Prostate gland (tissue), 2 donors: Measurements from ENCODE around the gene IRAG1. TPM values are rescaled to one million over a fixed set of nuclear protein-coding genes. Genes with fewer than 3 reads are reported as not detected.

Source experiments
- DNase-seq: peaks from one replicate; pipeline ENCODE4 v3.0.0-alpha.2; 2019; ENCODE audit warnings: low spot score
- H3K27ac ChIP-seq, 2 donors: fragments of 200-600 bp; sonication (generic); 2 replicates each; pipeline ENCODE4 v1.5.1; 2017 to 2019
- H3K27me3 ChIP-seq: fragments of 200-600 bp; sonication (generic); replicated peaks from 2 replicates; pipeline ENCODE4 v1.5.1; 2019; ENCODE audit not compliant: insufficient read depth
- H3K36me3 ChIP-seq, 2 donors: fragments of 200-600 bp; sonication (generic); 1 replicate in 1 of 2; 2 replicates in 1 of 2; pipeline versions ENCODE4 v1.5.1 to v1.8.1; 2017 to 2019
- H3K4me1 ChIP-seq: fragments of 200-600 bp; sonication (generic); replicated peaks from 2 replicates; pipeline ENCODE4 v1.5.1; 2019
- H3K4me3 ChIP-seq, 2 donors: fragments of 200-600 bp; sonication (generic); 2 replicates each; pipeline ENCODE4 v1.5.1; 2017 to 2019
- H3K9me3 ChIP-seq: fragments of 200-600 bp; sonication (generic); 2 replicates; pipeline ENCODE4 v1.5.1; 2017
- POLR2A ChIP-seq: fragments of 450-650 bp; IDR thresholded peaks from one replicate; pipeline ENCODE4 v1.6.1; 2016; ENCODE audit warnings: antibody characterized with exemption, mild to moderate bottlenecking
- POLR2AphosphoS5 ChIP-seq: sonication (generic); formaldehyde crosslinking; IDR thresholded peaks from one replicate; pipeline ENCODE4 v1.6.1; 2017; ENCODE audit warnings: antibody characterized with exemption
- whole genome bisulfite sequencing: methylation state at CpG from one replicate; pipeline ENCODE4 v1.1.5; 2018; 5-methylcytosine and 5-hydroxymethylcytosine counted together
- intact Hi-C: fragments of 100-400 bp; cut with DNase I; formaldehyde crosslinking; loops from one replicate; pipeline ENCODE4 v1.14.2; 2022
- total RNA-seq, 2 donors: library from RNA; depleted of rRNA; stranded (reverse); fragments of >200 nt; gene quantifications; one replicate each; pipeline ENCODE4 v1.1.0, GENCODE V29; 2016
- TF ChIP-seq, protein P1 (sequence below), 4 experiments: fragments of 200-600 bp in 2 of 4; fragments of 450-650 bp in 2 of 4; sonication (generic) in 2 of 4; IDR thresholded peaks; 1 replicate in 3 of 4; 2 replicates in 1 of 4; pipeline ENCODE4 v1.5.1; 2016 to 2019; ENCODE audit warnings: antibody characterized with exemption in 4 of 4, mild to moderate bottlenecking in 2 of 4, moderate library complexity in 2 of 4

The IRAG1 gene
- total RNA-seq, 2 donors from 2014 or later = 14.7 to 43.6 TPM

DNA sequence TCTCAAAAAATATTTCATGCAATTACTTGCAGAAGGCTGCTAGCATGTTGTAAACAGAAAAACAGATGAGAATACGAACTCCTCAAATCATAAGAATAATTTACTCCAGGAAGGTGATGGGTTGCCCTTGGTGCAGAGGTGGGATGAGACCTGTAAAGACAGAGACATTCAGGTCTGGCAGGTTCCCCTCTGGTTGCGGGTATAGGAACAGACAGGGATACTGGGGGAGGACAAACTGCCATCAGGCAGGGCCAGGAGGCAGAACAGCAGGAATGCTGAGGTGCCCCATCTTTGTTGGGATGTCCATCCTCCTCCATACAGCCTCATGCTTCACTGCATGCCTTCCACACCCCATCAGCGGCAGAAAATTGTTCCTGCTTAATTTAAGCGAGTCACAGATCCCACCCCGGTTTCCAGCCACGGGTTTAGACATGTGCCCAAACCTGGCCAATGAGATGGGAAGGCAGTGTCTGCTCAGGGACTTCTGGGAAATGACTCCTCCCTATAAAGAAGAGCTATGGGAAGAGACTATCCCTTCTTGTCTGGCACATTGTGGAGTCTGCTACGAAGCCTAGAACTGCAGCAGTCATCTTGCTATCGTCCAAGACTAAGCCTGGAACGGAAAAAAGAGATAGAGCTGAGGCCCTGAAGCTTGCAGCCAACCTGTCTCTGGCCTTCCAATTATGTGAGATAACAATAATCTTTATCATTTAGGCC is 23.1 kb upstream of the IRAG1 start:
- DNase-seq = no peak
- 87% methylated on average over 9 of the region's 9 CpGs for WGBS
- Histone ChIP-seq H3K4me3 (no peak overlapping the region), H3K4me1 (no peaks in the 10 kb centered on the region), H3K9me3 (no peaks in the 10 kb centered on the region), H3K27me3 (no peaks in the 10 kb centered on the region), H3K27ac (no peak overlapping the region), H3K36me3 (no peaks in the 10 kb centered on the region)
- intact Hi-C loops = no loop called here
- TF ChIP-seq POLR2A = no peak
- no peak for TF ChIP-seq POLR2AphosphoS5

DNA sequence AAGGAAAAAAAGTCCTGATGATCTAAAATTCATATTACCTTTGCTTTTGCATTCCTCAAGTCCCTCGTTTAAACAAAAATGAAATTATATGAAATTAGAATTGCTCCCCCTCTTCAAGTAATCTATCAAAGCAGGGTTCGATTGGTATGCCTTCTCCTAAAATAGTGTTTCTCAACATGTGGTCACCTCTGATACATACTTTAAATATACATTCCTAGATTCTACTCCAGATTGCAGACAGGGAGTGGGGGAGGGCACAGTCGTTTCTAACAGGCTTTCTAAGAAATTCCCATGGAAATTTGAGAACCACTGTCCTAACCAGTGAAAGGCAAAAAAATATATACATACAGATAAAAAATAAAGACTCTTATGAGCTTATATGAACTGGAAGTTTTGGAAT is 22.6 kb upstream of the IRAG1 start:
- no peaks in the 10 kb centered on the region for H3K4me1 ChIP-seq

DNA sequence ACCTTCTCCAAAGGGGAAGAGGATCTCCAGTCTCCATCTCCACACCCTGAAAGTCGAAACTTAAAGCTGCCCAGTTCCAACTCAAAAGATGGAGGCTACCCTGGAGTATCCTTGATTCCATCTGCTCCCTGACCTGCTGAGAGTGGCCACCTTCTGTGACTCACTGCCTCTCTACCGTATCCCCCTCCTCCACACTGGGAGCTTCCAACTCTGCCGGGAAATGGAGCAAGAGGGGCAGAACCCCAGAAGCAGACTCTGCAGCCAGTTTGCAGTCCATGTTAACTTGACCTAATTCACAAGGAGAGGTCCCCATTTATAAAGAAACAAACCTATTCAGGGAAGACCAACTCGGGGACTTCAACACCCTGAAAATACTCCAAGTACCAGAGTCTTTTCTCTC is 22.0 kb upstream of the IRAG1 start:
- Histone ChIP-seq H3K27ac (no peak overlapping the region), H3K27me3 (no peaks in the 10 kb centered on the region), H3K36me3 (no peaks in the 10 kb centered on the region), H3K4me3 (no peak overlapping the region), H3K4me1 (no peaks in the 10 kb centered on the region), H3K9me3 (no peaks in the 10 kb centered on the region)
- intact Hi-C loops = no loop called here
- TF ChIP-seq, protein P1, sequence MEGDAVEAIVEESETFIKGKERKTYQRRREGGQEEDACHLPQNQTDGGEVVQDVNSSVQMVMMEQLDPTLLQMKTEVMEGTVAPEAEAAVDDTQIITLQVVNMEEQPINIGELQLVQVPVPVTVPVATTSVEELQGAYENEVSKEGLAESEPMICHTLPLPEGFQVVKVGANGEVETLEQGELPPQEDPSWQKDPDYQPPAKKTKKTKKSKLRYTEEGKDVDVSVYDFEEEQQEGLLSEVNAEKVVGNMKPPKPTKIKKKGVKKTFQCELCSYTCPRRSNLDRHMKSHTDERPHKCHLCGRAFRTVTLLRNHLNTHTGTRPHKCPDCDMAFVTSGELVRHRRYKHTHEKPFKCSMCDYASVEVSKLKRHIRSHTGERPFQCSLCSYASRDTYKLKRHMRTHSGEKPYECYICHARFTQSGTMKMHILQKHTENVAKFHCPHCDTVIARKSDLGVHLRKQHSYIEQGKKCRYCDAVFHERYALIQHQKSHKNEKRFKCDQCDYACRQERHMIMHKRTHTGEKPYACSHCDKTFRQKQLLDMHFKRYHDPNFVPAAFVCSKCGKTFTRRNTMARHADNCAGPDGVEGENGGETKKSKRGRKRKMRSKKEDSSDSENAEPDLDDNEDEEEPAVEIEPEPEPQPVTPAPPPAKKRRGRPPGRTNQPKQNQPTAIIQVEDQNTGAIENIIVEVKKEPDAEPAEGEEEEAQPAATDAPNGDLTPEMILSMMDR (IDR thresholded peaks at IDR 0.05) = no peak
- TF ChIP-seq POLR2A (no peak), POLR2AphosphoS5 (no peak)
- 63% methylated on average over 4 of the region's 4 CpGs for WGBS
- DNase-seq = no peak

More for the DNA sequence above, 22.6 kb upstream of the IRAG1 start:
- intact Hi-C loops = no loop called here
- Histone ChIP-seq H3K36me3 (no peaks in the 10 kb centered on the region), H3K9me3 (no peaks in the 10 kb centered on the region), H3K27ac (no peak overlapping the region), H3K27me3 (no peaks in the 10 kb centered on the region), H3K4me3 (no peak overlapping the region)
- DNase-seq = no peak
- TF ChIP-seq, protein P1 (IDR thresholded peaks at IDR 0.05) = no peak
- TF ChIP-seq POLR2AphosphoS5 (no peak), POLR2A (no peak)
- WGBS = 52% methylated on average over 3 of the region's 3 CpGs

DNA sequence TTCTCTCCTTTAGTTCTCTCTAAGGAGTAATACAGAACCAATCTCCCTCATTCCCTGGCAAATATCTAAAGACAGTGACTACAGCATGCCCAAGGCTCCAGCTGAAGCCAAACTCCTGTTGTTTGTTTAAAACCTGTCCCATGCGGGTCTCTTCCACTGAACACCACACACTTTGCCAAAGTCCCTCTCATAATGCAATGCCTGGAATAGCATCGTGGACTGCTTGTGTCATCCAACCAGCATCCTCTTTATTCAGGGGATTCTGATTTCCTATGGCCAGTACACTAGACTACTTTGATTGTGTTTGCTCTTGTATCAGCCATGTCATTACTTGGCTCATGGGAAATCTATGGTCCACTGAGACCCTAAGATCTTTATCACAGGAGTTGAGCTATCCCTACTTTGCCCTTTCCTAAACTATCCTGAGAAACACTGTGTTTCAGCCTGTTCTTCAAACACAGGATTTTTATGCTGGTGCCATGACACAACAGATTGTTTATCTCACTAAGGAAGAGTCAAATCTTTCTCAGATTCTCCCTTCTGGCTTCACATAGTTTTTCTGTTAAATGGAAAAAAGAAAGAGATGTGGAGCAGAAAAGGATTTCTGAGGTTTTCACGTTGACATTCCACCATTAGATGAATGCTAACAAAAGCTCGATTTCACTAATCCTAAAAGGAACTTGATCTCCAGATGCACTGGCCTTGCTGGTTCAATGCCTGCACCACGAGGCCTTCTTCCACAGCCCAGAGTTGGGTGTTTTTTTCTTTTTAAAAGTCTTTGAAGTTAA is 15.9 kb upstream of the IRAG1 start:
- Histone ChIP-seq H3K9me3 (no peaks in the 10 kb centered on the region), H3K27me3 (no peaks in the 10 kb centered on the region), H3K4me1 (no peaks in the 10 kb centered on the region), H3K36me3 (no peaks in the 10 kb centered on the region), H3K4me3 (no peak overlapping the region), H3K27ac (no peak overlapping the region)
- intact Hi-C loops = no loop called here
- TF ChIP-seq, protein P1 (IDR thresholded peaks at IDR 0.05) = no peak
- TF ChIP-seq POLR2A = no peak
- TF ChIP-seq POLR2AphosphoS5 = no peak
- WGBS = 49% methylated on average over 5 of the region's 5 CpGs
- DNase-seq = no peak

DNA sequence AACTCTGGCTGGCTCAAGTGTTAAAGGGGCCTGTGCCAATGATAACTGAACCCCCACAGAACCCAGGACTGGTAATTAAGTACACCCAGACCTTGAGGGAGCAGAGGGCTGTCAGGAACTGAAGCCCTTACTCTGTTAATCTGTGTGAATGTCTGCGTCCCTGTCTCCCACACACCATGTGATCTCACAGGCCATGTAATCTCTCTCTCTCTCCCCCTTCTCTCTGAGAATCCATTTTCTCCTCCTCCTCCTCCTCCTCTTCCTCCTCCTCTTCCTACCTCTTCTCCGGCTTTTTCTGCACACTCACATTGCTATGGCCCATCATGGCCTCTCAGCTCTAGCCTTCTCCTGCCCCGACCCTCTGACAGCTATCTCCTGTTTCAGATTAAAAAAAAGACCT is 14.6 kb upstream of the IRAG1 start:
- TF ChIP-seq, protein P1 (IDR thresholded peaks at IDR 0.05) = no peak
- TF ChIP-seq POLR2AphosphoS5 (no peak), POLR2A (no peak)
- DNase-seq = no peak
- WGBS = 79% methylated on average over 3 of the region's 3 CpGs
- Histone ChIP-seq H3K4me3 (no peak overlapping the region), H3K4me1 (no peaks in the 10 kb centered on the region), H3K27me3 (no peaks in the 10 kb centered on the region), H3K9me3 (no peaks in the 10 kb centered on the region), H3K36me3 (no peaks in the 10 kb centered on the region), H3K27ac (no peak overlapping the region)
- intact Hi-C loops = no loop called here
